Right ventricle myocardium superior (tissue), 1 donor: Measurements from ENCODE around the gene CYP21A2. TPM values are rescaled to one million over a fixed set of nuclear protein-coding genes. Genes with fewer than 3 reads are reported as not detected.
A peak's percentile ranks its signal among the peaks of the same experiment; 100 is the strongest.
"Not testable (repeated sequence)": the region's sequence is repeated elsewhere in the genome, so short reads cannot be mapped to it uniquely, and the experiment has no call there.

Experiments
- ATAC-seq: fragments of 200-7000 bp; cut with Tn5 transposase; one replicate; pipeline ENCODE4 v1.9.1; 2020; ENCODE audit warnings: mild to moderate bottlenecking; ENCODE audit not compliant: poor library complexity
- DNase-seq: peaks from one replicate; pipeline ENCODE4 v3.0.0-alpha.2; 2020
- intact Hi-C: fragments of 100-400 bp; cut with DNase I; formaldehyde crosslinking; loops from one replicate; pipeline ENCODE4 v1.11.2; 2022
- total RNA-seq: library from RNA; stranded (reverse); fragmentation: NEBNext Ultra II Directional; extraction: Animal tissue kit (Norgen Biotek cat#: 25700); gene quantifications from one replicate; pipeline ENCODE4 v1.2.1, GENCODE V29; 2021
- donor health status: DM: no; HTN: yes; CAD: no; lungs with severe emphysema.

The CYP21A2 gene
- total RNA-seq, 1 donor from 2014 or later: not detected

- intact Hi-C loops, DNase-seq: not testable (repeated sequence)
- ATAC-seq: peak; percentile 81
These were observed 23.7 kb upstream of the CYP21A2 start, which contains the start of gene C4B for GRCh38 chr6:32014547-32014946. TSS of gene C4B (plus strand) at chr6:32014795. CDS start at chr6:32014846, 51 bp downstream.

DNA sequence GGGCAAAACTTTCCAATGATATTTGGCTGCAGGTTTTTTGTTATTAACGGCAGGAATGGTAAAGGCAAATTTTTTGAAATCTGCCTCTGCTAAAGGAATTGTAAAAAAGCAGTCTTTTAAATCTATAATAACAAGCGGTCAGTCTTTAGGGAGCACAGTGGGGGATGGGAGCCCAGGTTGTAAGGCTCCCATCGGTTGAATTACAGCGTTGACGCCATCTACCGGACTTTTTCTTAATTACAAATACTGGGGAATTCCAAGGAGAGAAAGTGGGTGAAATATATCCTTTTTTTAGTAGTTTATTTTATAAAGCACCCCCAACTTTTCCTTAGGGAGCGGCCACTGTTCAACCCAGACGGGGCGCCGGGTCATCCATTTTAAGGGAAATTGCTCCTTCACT is 16.1 kb upstream of the CYP21A2 start:
- DNase-seq, intact Hi-C loops: not testable (repeated sequence)
- ATAC-seq: peak; percentile 38

DNA sequence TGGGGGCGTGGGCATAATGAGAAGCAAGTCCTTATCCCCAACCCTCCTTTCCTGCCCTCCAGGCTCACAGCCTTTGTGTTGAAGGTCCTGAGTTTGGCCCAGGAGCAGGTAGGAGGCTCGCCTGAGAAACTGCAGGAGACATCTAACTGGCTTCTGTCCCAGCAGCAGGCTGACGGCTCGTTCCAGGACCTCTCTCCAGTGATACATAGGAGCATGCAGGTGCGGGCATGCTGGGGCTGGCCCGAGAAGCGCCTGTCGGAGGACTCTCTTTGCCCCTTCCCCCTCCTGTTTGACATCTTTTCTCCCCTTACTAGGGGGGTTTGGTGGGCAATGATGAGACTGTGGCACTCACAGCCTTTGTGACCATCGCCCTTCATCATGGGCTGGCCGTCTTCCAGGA is 9.6 kb upstream of the CYP21A2 start:
- ATAC-seq, DNase-seq, intact Hi-C loops: not testable (repeated sequence)

- intact Hi-C loops, DNase-seq, ATAC-seq: not testable (repeated sequence)
These were observed 8.7 kb upstream of the CYP21A2 start for GRCh38 chr6:32029553-32029952.

GRCh38 chr6:32035283-32036013 is 2.8 kb upstream of the CYP21A2 start:
- peak; percentile 52 for ATAC-seq
- intact Hi-C loops, DNase-seq: not testable (repeated sequence)

DNA sequence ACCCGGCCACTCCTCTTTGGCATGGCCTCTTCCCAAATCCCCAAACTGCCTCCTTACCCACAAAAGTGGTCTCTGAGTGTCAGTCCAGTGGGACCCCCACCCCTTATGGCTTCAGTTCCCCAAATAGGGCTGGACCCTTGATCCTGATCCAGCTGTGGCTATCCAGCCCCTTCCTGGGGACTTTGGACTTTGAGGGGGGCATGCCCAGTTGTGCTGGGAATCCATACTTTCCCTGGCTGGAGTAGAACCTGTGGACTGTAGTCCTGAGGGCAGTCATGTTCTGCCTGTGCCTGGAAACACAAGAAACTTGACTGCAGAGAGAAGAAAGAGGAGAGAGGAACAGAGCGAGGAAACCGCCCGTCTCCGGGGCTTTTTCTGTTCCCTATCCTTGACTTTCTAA is 1.1 kb upstream of the CYP21A2 start:
- DNase-seq, ATAC-seq, intact Hi-C loops: not testable (repeated sequence)

GRCh38 chr6:32038878-32039277 is 663 bp downstream of the CYP21A2 start:
- DNase-seq, ATAC-seq, intact Hi-C loops: not testable (repeated sequence)

GRCh38 chr6:32039321-32040274 is 1.4 kb downstream of the CYP21A2 start:
- intact Hi-C loops, ATAC-seq: not testable (repeated sequence)
- peak; percentile 26 for DNase-seq

- ATAC-seq, intact Hi-C loops: not testable (repeated sequence)
- peak; percentile 32 for DNase-seq
These were observed 2.3 kb downstream of the CYP21A2 start for GRCh38 chr6:32040299-32041049.

- ATAC-seq, intact Hi-C loops, DNase-seq: not testable (repeated sequence)
These were observed 2.8 kb downstream of the CYP21A2 start for GRCh38 chr6:32041050-32041321.

DNA sequence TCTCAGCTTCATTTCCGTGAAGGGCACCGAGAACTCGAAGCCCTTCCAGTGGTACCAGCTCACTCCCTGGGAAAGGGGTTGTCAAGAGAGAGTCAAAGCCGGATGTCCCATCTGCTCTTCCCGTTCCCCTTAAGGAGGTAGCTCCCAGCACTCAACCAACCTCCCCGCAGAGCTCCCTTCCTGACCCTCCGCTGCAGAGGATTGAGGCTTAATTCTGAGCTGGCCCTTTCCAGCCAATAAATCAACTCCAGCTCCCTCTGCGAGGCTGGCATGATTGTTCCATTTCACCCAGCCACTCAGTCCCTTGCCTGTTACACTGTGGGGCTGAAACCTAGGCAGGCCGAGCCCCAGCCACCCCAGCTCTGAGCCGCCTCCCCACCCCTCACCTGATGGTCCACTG is 3.2 kb downstream of the CYP21A2 start:
- intact Hi-C loops, DNase-seq, ATAC-seq: not testable (repeated sequence)

- peak; percentile 23 for DNase-seq
- ATAC-seq, intact Hi-C loops: not testable (repeated sequence)
These were observed 4.1 kb downstream of the CYP21A2 start for GRCh38 chr6:32042276-32042675.

DNA sequence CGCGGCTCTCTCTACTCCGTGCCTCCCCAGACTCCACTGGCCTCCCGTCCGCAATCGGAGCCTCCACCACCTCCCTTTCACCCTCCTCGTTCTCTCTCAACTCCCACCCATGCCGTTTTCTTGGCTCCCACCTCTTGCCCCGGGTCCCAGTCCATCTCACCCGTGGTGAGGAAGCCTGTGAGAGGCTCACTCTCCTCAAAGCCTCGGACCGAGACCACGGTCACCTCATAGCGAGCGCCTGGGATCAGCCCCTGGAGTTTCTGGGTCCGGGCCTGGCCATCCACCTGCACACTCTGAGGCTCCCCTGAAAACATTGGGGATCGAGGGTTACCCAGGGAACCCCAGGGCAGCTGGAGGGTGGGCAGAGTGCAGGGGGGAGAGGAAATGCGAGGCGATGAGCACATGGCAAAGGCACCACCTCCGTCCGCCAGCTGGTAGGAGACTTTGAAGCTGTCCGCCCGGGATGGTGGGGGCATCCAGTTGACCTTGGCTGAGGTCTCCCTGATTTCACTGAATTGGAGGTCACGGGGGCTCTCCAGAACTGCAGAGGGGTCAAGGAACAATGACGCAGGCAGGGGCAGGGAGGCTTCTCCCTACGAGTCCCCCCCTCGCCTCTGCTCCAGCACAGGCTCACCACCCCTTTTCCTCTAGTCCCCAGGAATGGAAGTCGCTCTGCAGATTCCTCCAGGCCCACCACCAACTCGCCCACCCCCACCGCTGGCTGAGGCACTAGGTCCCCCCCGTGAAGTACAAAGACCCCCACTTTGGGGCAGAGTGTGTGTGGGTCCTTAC is 5.6 kb downstream of the CYP21A2 start:
- DNase-seq: not testable (repeated sequence)

GRCh38 chr6:32044916-32045315 is 6.7 kb downstream of the CYP21A2 start:
- ATAC-seq, intact Hi-C loops: not testable (repeated sequence)
- DNase-seq: peak; percentile 33

More for the DNA sequence above, 5.6 kb downstream of the CYP21A2 start:
- intact Hi-C loops, ATAC-seq: not testable (repeated sequence)

- ATAC-seq (peak; percentile 16), DNase-seq (peak; percentile 59)
- intact Hi-C loops: no loop called here
These were observed 7.7 kb downstream of the CYP21A2 start for GRCh38 chr6:32045811-32046449.

DNA sequence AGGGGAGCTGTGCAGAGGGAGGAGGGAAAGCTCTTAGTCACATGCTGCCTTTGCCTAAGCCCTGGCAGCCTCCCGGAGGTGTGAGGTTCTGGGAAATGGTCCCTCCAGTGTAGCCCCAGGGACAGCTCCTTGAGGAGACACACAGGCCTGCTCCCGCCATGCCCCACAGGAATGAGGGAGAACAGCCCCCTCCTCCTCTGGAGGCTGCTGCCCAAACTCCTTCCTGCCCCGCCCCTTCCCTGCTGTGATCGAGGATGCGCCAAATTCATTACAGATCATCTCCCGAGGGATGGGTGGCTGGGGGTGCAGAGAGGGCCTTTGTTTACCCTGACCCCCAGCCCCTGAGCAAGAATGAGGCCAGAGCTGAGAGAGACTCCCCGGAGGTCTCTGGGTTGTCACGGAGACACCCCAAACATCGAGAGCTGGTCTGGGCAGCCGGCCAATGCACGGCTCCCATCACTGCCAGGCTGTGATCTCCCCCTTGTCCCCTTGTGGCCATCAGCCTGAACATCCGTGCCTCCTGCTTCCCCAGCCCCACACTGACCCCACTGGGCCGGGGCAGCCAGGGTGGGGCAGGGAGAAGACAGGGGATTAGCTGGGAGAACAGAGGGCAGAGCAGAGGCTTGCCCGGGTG is 8.4 kb downstream of the CYP21A2 start:
- intact Hi-C loops: no loop called here
- peak; percentile 69 for DNase-seq
- ATAC-seq: peak; percentile 28

GRCh38 chr6:32047084-32047478 is 8.9 kb downstream of the CYP21A2 start:
- ATAC-seq (peak; percentile 51), DNase-seq (peak; percentile 60)
- intact Hi-C loops: no loop called here
